Loucy (cell line): Measurements from ENCODE around the gene TBCC.

Experiments used
- CTCF ChIP-seq: fragments of 200-600 bp; sonication (generic); conservative IDR thresholded peaks from 2 replicates; pipeline ENCODE4 v1.5.1; 2014; ENCODE audit warnings: mild to moderate bottlenecking, antibody characterized with exemption, low read length
- EZH2phosphoT487 ChIP-seq: fragments of 200-600 bp; IDR thresholded peaks from 2 replicates; pipeline ENCODE4 v1.6.1; 2018; ENCODE audit warnings: antibody characterized with exemption, mild to moderate bottlenecking, moderate library complexity, borderline replicate concordance

GRCh38 chr6:42781796-42782688 is 36.1 kb upstream of the TBCC start, which contains the start of gene BICRAL:
- TF ChIP-seq CTCF: no peak
- no peak for TF ChIP-seq EZH2phosphoT487
